ENCODE results near the gene PCDH1. TPM values are rescaled to one million over a fixed set of nuclear protein-coding genes. Genes with fewer than 3 reads are reported as not detected.

PCDH1 gene
- total RNA-seq, 2 donors from 2014 or later = 133 to 147 TPM

GRCh38 chr5:141876628-141877355 lies 1.4 kb downstream of the PCDH1 start:
- intact Hi-C loops (cut with DNase I, micrococcal nuclease) = loop anchor here in 1 of 2 donors (5.0 kb wide), 1 partner anchor 174 kb away; no protein-coding TSS in a partner anchor
- DNase-seq = peak; percentile 43 to 63
- ATAC-seq = peak; percentile 23

- peak; percentile 54 for ATAC-seq
Observed at GRCh38 chr5:141875795-141876627, 2.2 kb downstream of the PCDH1 start.

GRCh38 chr5:141875022-141875740 lies 3.0 kb downstream of the PCDH1 start:
- DNase-seq (peak in 1 of 2 donors; percentile 30), ATAC-seq (no peak)
- intact Hi-C loops (cut with DNase I, micrococcal nuclease) = loop anchor here in 1 of 2 donors (5.0 kb wide), 1 partner anchor 173 kb away; no protein-coding TSS in a partner anchor

More at GRCh38 chr5:141875795-141876627, 2.2 kb downstream of the PCDH1 start:
- DNase-seq = peak; percentile 82 to 86
- intact Hi-C loops (cut with DNase I, micrococcal nuclease) = loop anchor here in 1 of 2 donors (5.0 kb wide), 1 partner anchor 174 kb away; no protein-coding TSS in a partner anchor

GRCh38 chr5:141874262-141874964 lies 3.8 kb downstream of the PCDH1 start:
- intact Hi-C loops (cut with DNase I, micrococcal nuclease) = no loop called here
- peak; percentile 76 to 89 for DNase-seq
- ATAC-seq = peak; percentile 48

- ATAC-seq (no peak), DNase-seq (no peak)
- intact Hi-C loops (cut with DNase I, micrococcal nuclease) = no loop called here
Observed at GRCh38 chr5:141873933-141874261, 4.3 kb downstream of the PCDH1 start.

GRCh38 chr5:141872496-141873356 lies 5.5 kb downstream of the PCDH1 start:
- ATAC-seq = no peak
- intact Hi-C loops (cut with DNase I, micrococcal nuclease) = no loop called here
- DNase-seq = peak in 1 of 2 donors; percentile 22

- intact Hi-C loops (cut with DNase I, micrococcal nuclease) = no loop called here
- DNase-seq (peak in 1 of 2 donors; percentile 62), ATAC-seq (no peak)
Observed at GRCh38 chr5:141871870-141872269, 6.3 kb downstream of the PCDH1 start.

- DNase-seq (peak; percentile 55 to 69), ATAC-seq (peak; percentile 18)
- intact Hi-C loops (cut with DNase I, micrococcal nuclease) = no loop called here
Observed at GRCh38 chr5:141870871-141871270, 7.3 kb downstream of the PCDH1 start.

GRCh38 chr5:141870228-141870627 lies 8.0 kb downstream of the PCDH1 start:
- no peak for ATAC-seq
- DNase-seq = peak in 1 of 2 donors; percentile 49
- intact Hi-C loops (cut with DNase I, micrococcal nuclease) = no loop called here

- DNase-seq (peak; percentile 80 to 92), ATAC-seq (peak; percentile 54)
- intact Hi-C loops (cut with DNase I, micrococcal nuclease) = no loop called here
Observed at GRCh38 chr5:141869514-141869913, 8.7 kb downstream of the PCDH1 start.

- ATAC-seq = no peak
- intact Hi-C loops (cut with DNase I, micrococcal nuclease) = no loop called here
- DNase-seq = peak in 1 of 2 donors; percentile 29
Observed at GRCh38 chr5:141869040-141869439, 9.2 kb downstream of the PCDH1 start.

- ATAC-seq = no peak
- intact Hi-C loops (cut with DNase I, micrococcal nuclease) = no loop called here
- DNase-seq = peak in 1 of 2 donors; percentile 28
Observed at GRCh38 chr5:141868541-141868940, 9.7 kb downstream of the PCDH1 start.

- ATAC-seq (no peak), DNase-seq (peak in 1 of 2 donors; percentile 43)
- intact Hi-C loops (cut with DNase I, micrococcal nuclease) = no loop called here
Observed at GRCh38 chr5:141867651-141868050, 10.6 kb downstream of the PCDH1 start.

GRCh38 chr5:141867139-141867538 lies 11.1 kb downstream of the PCDH1 start:
- peak; percentile 65 for ATAC-seq
- intact Hi-C loops (cut with DNase I, micrococcal nuclease) = no loop called here
- DNase-seq = peak; percentile 65 to 84

GRCh38 chr5:141866096-141866495 lies 12.1 kb downstream of the PCDH1 start:
- peak; percentile 75 for ATAC-seq
- intact Hi-C loops (cut with DNase I, micrococcal nuclease) = no loop called here
- DNase-seq = peak; percentile 87 to 95

GRCh38 chr5:141865406-141865805 lies 12.8 kb downstream of the PCDH1 start:
- intact Hi-C loops (cut with DNase I, micrococcal nuclease) = no loop called here
- DNase-seq (no peak), ATAC-seq (no peak)

All from left colon (tissue), 2 donors.